A549 (cell line): ENCODE measurements around the gene PPID. TPM values are rescaled to one million over a fixed set of nuclear protein-coding genes. Genes with fewer than 3 reads are reported as not detected.

Experiments used
- ATAC-seq, 2 experiments: fragments of 200-7000 bp in 1 of 2; fragments of >200 bp in 1 of 2; cut with Nextera tagmentation in 1 of 2; cut with Tn5 transposase in 1 of 2; 3 replicates each; pipeline versions ENCODE4 v1.8.0 to v1.9.1; 2018 to 2020; ENCODE audit warnings: mild to moderate bottlenecking in 1 of 2, moderate library complexity in 1 of 2
- CTCF ChIA-PET: fragments of 300-600 bp; sonication (Branson Sonifier 250); formaldehyde crosslinking; extraction: SDS; loops from one replicate; lab custom pipeline; 2021; ENCODE audit warnings: antibody characterized with exemption, inconsistent platforms; lab: Yijun Ruan, JAX
- POLR2A ChIA-PET: fragments of 350-600 bp; formaldehyde crosslinking; extraction: SDS; loops from one replicate; lab custom pipeline; 2021; ENCODE audit warnings: antibody characterized with exemption, inconsistent platforms; lab: Yijun Ruan, JAX
- DNase-seq, 2 experiments: peaks; one replicate each; pipeline versions ENCODE4 v3.0.0 to v3.0.0-alpha.2; 2011 to 2016; ENCODE audit warnings: low read depth in 1 of 2, low spot score in 1 of 2
- FAIRE-seq: peaks from 2 replicates; lab custom pipeline; 2011; peaks lifted over from hg19 to GRCh38; lab: Jason Lieb, UNC
- H3K27ac ChIP-seq, 2 experiments: fragments of >200 bp; sonication (Bioruptor Twin); formaldehyde crosslinking; 3 replicates each; pipeline ENCODE4 v1.5.1; 2016 to 2017
- H3K4me1 ChIP-seq: fragments of >200 bp; sonication (Bioruptor Twin); formaldehyde crosslinking; 3 replicates; pipeline ENCODE4 v1.6.1; 2016
- H3K4me2 ChIP-seq: fragments of >200 bp; sonication (Bioruptor Twin); formaldehyde crosslinking; 3 replicates; pipeline ENCODE4 v1.6.1; 2016
- H3K4me3 ChIP-seq: fragments of >200 bp; sonication (Bioruptor Twin); formaldehyde crosslinking; 3 replicates; pipeline ENCODE4 v1.5.1; 2016
- H3K9me3 ChIP-seq: fragments of >200 bp; sonication (Bioruptor Twin); formaldehyde crosslinking; 3 replicates; pipeline ENCODE4 v1.6.1; 2016
- CBX8 ChIP-seq: fragments of 200-600 bp; sonication (generic); IDR thresholded peaks from 2 replicates; pipeline ENCODE4 v1.6.1; 2016
- CHD2 ChIP-seq: fragments of 150-350 bp; IDR thresholded peaks from 2 replicates; pipeline ENCODE4 v1.6.1; 2014; ENCODE audit warnings: low read length; ENCODE audit not compliant: partially characterized antibody
- ELK1 ChIP-seq: fragments of 150-350 bp; IDR thresholded peaks from 2 replicates; pipeline ENCODE4 v1.6.1; 2014; ENCODE audit warnings: low read depth, mild to moderate bottlenecking, low read length
- EP300 ChIP-seq, 2 experiments: fragments of >200 bp; sonication (Bioruptor Twin); formaldehyde crosslinking; IDR thresholded peaks; 2 replicates in 1 of 2; 3 replicates in 1 of 2; pipeline ENCODE4 v1.6.1; 2016 to 2017
- ESRRA ChIP-seq: fragments of 150-350 bp; IDR thresholded peaks from 2 replicates; pipeline ENCODE4 v1.6.1; 2014; ENCODE audit warnings: mild to moderate bottlenecking, low read length, borderline replicate concordance
- FOXS1 ChIP-seq: fragments of 250-450 bp; sonication (Bioruptor Pico); IDR thresholded peaks from 2 replicates; pipeline ENCODE4 v1.5.0; 2020; ENCODE audit warnings: mild to moderate bottlenecking, moderate library complexity
- GATA3 ChIP-seq: IDR thresholded peaks from 2 replicates; pipeline ENCODE4 v1.6.1; 2012; ENCODE audit warnings: borderline replicate concordance
- HEYL ChIP-seq: fragments of 250-450 bp; sonication (Bioruptor Pico); IDR thresholded peaks from 2 replicates; pipeline ENCODE4 v1.8.0; 2021; ENCODE audit warnings: mild to moderate bottlenecking, moderate library complexity
- HOXA7 ChIP-seq: fragments of 250-450 bp; sonication (Bioruptor Pico); IDR thresholded peaks from 2 replicates; pipeline ENCODE4 v1.5.0; 2020; ENCODE audit warnings: mild to moderate bottlenecking, moderate library complexity
- JUN ChIP-seq, 2 experiments: fragments of >200 bp; sonication (Bioruptor Twin); formaldehyde crosslinking; IDR thresholded peaks; 2 replicates in 1 of 2; 3 replicates in 1 of 2; pipeline ENCODE4 v1.6.1; 2016 to 2017
- JUNB ChIP-seq: fragments of >200 bp; sonication (Bioruptor Twin); formaldehyde crosslinking; IDR thresholded peaks from 2 replicates; pipeline ENCODE4 v1.6.1; 2016
- MAFK ChIP-seq: fragments of 450-650 bp; IDR thresholded peaks from 2 replicates; pipeline ENCODE4 v1.6.1; 2014; ENCODE audit not compliant: partially characterized antibody
- MAX ChIP-seq: IDR thresholded peaks from 2 replicates; pipeline ENCODE4 v1.6.1; 2012
- MYC ChIP-seq: IDR thresholded peaks from 2 replicates; pipeline ENCODE4 v1.6.1; 2012; ENCODE audit warnings: mild to moderate bottlenecking, inconsistent platforms, low read length, improper control_type of control experiment, borderline replicate concordance
- NR3C1 ChIP-seq: fragments of >200 bp; sonication (Bioruptor Twin); formaldehyde crosslinking; IDR thresholded peaks from 3 replicates; pipeline ENCODE4 v1.6.1; 2017
- PHF8 ChIP-seq: fragments of 200-600 bp; sonication (generic); IDR thresholded peaks from 2 replicates; pipeline ENCODE4 v1.6.1; 2016; ENCODE audit warnings: low read depth, mild to moderate bottlenecking, antibody characterized with exemption, moderate library complexity, borderline replicate concordance
- POLR2A ChIP-seq: IDR thresholded peaks from 2 replicates; pipeline ENCODE4 v1.6.1; 2012; ENCODE audit warnings: mild to moderate bottlenecking, low read length
- SMC3 ChIP-seq: fragments of >200 bp; sonication (Bioruptor Twin); formaldehyde crosslinking; IDR thresholded peaks from 3 replicates; pipeline ENCODE4 v1.6.1; 2018; ENCODE audit warnings: inconsistent platforms
- TFCP2L1 ChIP-seq: fragments of 250-450 bp; sonication (Bioruptor Pico); IDR thresholded peaks from 2 replicates; pipeline ENCODE4 v1.5.0; 2021; ENCODE audit warnings: mild to moderate bottlenecking
- ZC3H11A ChIP-seq: fragments of 450-650 bp; IDR thresholded peaks from 2 replicates; pipeline ENCODE4 v1.6.1; 2014; ENCODE audit warnings: antibody characterized with exemption, mild to moderate bottlenecking
- ZFP36 ChIP-seq: fragments of 450-650 bp; IDR thresholded peaks from 2 replicates; pipeline ENCODE4 v1.6.1; 2014; ENCODE audit warnings: borderline replicate concordance; ENCODE audit not compliant: partially characterized antibody
- ZNF302 ChIP-seq: fragments of 250-450 bp; sonication (Bioruptor Pico); IDR thresholded peaks from 2 replicates; pipeline ENCODE4 v1.9.0; 2021; ENCODE audit warnings: inconsistent platforms, mild to moderate bottlenecking, moderate library complexity
- WGBS: methylation state at CpG from one replicate; pipeline ENCODE4 v1.1.6; 2017; ENCODE audit errors: missing lambda C conversion rate; 5-methylcytosine and 5-hydroxymethylcytosine counted together
- polyA plus RNA-seq, 4 experiments: library from polyadenylated mRNA; depleted of rRNA in 3 of 4; stranded (reverse); fragments of >200 nt; fragmentation: RNase III in 1 of 4; extraction: RNeasy Plus Mini Kit Qiagen cat#74134 plus additional on column Dnase treatment in 1 of 4; gene quantifications; 2 replicates in 3 of 4; 3 replicates in 1 of 4; pipeline ENCODE4 v1.2.3, GENCODE V29; 2011 to 2017
- TF ChIP-seq, protein P1 (sequence below): fragments of >200 bp; sonication (Bioruptor Twin); formaldehyde crosslinking; IDR thresholded peaks from 3 replicates; pipeline ENCODE4 v1.5.1; 2016
- TF ChIP-seq, protein P2 (sequence below): IDR thresholded peaks from 2 replicates; pipeline ENCODE4 v1.6.1; 2012; ENCODE audit warnings: low read depth, borderline replicate concordance
- TF ChIP-seq, protein P3 (sequence below): fragments of >200 bp; sonication (Bioruptor Twin); formaldehyde crosslinking; IDR thresholded peaks from 3 replicates; pipeline ENCODE4 v1.6.1; 2016

Gene PPID
- polyA plus RNA-seq, 2 of the 4 experiments (the other 2 are of a cell fraction) = 30.7 to 44.1 TPM

- no peak overlapping the region for H3K4me2 ChIP-seq
- no peak overlapping the region for H3K27ac ChIP-seq
- ATAC-seq = no peak
- H3K4me3 ChIP-seq = no peak overlapping the region
- POLR2A ChIA-PET = no interaction called here
- no peak for FAIRE-seq
- WGBS = 94% methylated on average over 5 of the region's 5 CpGs
- no peak for TF ChIP-seq MAX
- H3K9me3 ChIP-seq = no peaks in the 10 kb centered on the region
- no peak for DNase-seq
- CTCF ChIA-PET = interaction anchor here (1.4 kb wide), 1 partner anchor 10 kb away, joined by 3 read pairs; no protein-coding TSS in a partner anchor
- peaks cover 20% of the 10 kb centered on the region; the same call in 2 of the 3 replicates for H3K4me1 ChIP-seq
These were observed 47.5 kb upstream of the PPID start for GRCh38 chr4:158770671-158771070.

GRCh38 chr4:158769175-158769921, 46.2 kb upstream of the PPID start:
- Histone ChIP-seq H3K4me3 (peak overlapping the region; percentile 66), H3K27ac (peak overlapping the region; percentile 92 to 95), H3K9me3 (no peaks in the 10 kb centered on the region)
- CTCF ChIA-PET = interaction anchor here (1.1 to 2.0 kb wide), 3 partner anchors 11 to 434 kb away, joined by 3 to 4 read pairs (median 3); no protein-coding TSS in a partner anchor
- POLR2A ChIA-PET = interaction anchor here (1.4 kb wide), 1 partner anchor 40 kb away, joined by 3 read pairs; no protein-coding TSS in a partner anchor
- 7% methylated on average over 19 of the region's 49 CpGs for WGBS
- TF ChIP-seq ZFP36 = no peak
- no peak for TF ChIP-seq ZC3H11A
- TF ChIP-seq ELK1 = no peak
- no peak for TF ChIP-seq EP300 (IDR thresholded peaks at IDR 0.05)
- TF ChIP-seq MAFK = no peak
- TF ChIP-seq JUNB = no peak
- no peak for TF ChIP-seq CHD2
- no peak for TF ChIP-seq HOXA7 (CRISPR knock-in tag)
- no peak for TF ChIP-seq HEYL
- TF ChIP-seq MYC = no peak
- no peak for TF ChIP-seq ESRRA
- no peak for TF ChIP-seq JUN (IDR thresholded peaks at IDR 0.05)
- TF ChIP-seq CBX8 = no peak
- TF ChIP-seq, protein P1, sequence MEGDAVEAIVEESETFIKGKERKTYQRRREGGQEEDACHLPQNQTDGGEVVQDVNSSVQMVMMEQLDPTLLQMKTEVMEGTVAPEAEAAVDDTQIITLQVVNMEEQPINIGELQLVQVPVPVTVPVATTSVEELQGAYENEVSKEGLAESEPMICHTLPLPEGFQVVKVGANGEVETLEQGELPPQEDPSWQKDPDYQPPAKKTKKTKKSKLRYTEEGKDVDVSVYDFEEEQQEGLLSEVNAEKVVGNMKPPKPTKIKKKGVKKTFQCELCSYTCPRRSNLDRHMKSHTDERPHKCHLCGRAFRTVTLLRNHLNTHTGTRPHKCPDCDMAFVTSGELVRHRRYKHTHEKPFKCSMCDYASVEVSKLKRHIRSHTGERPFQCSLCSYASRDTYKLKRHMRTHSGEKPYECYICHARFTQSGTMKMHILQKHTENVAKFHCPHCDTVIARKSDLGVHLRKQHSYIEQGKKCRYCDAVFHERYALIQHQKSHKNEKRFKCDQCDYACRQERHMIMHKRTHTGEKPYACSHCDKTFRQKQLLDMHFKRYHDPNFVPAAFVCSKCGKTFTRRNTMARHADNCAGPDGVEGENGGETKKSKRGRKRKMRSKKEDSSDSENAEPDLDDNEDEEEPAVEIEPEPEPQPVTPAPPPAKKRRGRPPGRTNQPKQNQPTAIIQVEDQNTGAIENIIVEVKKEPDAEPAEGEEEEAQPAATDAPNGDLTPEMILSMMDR = no peak
- TF ChIP-seq NR3C1 = no peak
- no peak for TF ChIP-seq GATA3
- TF ChIP-seq, all 56 proteins: peak for 0
- peaks cover 9% of the 10 kb centered on the region; the same call in 1 of the 3 replicates for H3K4me1 ChIP-seq
- H3K4me2 ChIP-seq = peak overlapping the region; percentile 80
- FAIRE-seq = no peak
- DNase-seq = peak in 1 of 2 experiments; percentile 19
- peak; percentile 73 to 75 for ATAC-seq

GRCh38 chr4:158768555-158769174, 45.5 kb upstream of the PPID start, which contains the start of gene FNIP2:
TSS of gene FNIP2 (plus strand) at chr4:158769026. CDS start at chr4:158769213, 187 bp downstream.
- H3K9me3 ChIP-seq = no peaks in the 10 kb centered on the region
- FAIRE-seq (no peak), ATAC-seq (peak; percentile 94 to 96), DNase-seq (peak; percentile 62 to 65)
- peak within 1 kb of the TSS; percentile 66 for H3K4me3 ChIP-seq
- peak within 1 kb of the TSS; percentile 92 to 95 for H3K27ac ChIP-seq
- WGBS = 1% methylated on average over 14 of the region's 88 CpGs
- CTCF ChIA-PET = interaction anchor here (1.1 to 2.0 kb wide), 2 partner anchors 12 to 435 kb away, joined by 3 to 4 read pairs; no protein-coding TSS in a partner anchor
- peaks cover 9% of the 10 kb centered on the region; the same call in 1 of the 3 replicates for H3K4me1 ChIP-seq
- no peak for TF ChIP-seq FOXS1 (CRISPR knock-in tag)
- no peak for TF ChIP-seq ZNF302 (CRISPR knock-in tag)
- TF ChIP-seq, protein P2, sequence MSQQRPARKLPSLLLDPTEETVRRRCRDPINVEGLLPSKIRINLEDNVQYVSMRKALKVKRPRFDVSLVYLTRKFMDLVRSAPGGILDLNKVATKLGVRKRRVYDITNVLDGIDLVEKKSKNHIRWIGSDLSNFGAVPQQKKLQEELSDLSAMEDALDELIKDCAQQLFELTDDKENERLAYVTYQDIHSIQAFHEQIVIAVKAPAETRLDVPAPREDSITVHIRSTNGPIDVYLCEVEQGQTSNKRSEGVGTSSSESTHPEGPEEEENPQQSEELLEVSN = peak; percentile 89
- peak; percentile 67; the same call in 1 of the 2 replicates for TF ChIP-seq PHF8
- peak; percentile 84 for TF ChIP-seq MAX
- TF ChIP-seq, protein P3, sequence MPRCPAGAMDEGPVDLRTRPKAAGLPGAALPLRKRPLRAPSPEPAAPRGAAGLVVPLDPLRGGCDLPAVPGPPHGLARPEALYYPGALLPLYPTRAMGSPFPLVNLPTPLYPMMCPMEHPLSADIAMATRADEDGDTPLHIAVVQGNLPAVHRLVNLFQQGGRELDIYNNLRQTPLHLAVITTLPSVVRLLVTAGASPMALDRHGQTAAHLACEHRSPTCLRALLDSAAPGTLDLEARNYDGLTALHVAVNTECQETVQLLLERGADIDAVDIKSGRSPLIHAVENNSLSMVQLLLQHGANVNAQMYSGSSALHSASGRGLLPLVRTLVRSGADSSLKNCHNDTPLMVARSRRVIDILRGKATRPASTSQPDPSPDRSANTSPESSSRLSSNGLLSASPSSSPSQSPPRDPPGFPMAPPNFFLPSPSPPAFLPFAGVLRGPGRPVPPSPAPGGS = 0 out of 3 replicates have a peak, but pooled peaks have one; percentile 32
- no peak for TF ChIP-seq TFCP2L1 (CRISPR knock-in tag)
- TF ChIP-seq EP300 (IDR thresholded peaks at IDR 0.05) = no peak
- 0 out of 5 replicates have a peak, but pooled peaks of 1 of the 2 experiments have one; percentile 25 for TF ChIP-seq JUN (IDR thresholded peaks at IDR 0.05)
- peak; percentile 59 for TF ChIP-seq POLR2A
- TF ChIP-seq SMC3 = no peak
- POLR2A ChIA-PET = interaction anchor here (1.4 kb wide), 1 partner anchor 41 kb away, joined by 3 read pairs; no protein-coding TSS in a partner anchor
- H3K4me2 ChIP-seq = peak within 1 kb of the TSS; percentile 80
